Measurements from ENCODE around the gene CD40LG.

GRCh38 chrX:136619899-136620505, 28.0 kb upstream of the CD40LG start:
- TF ChIP-seq POLR2A (IDR thresholded peaks at IDR 0.05; ENCODE audit: low read length) (no peak), GATA1 (IDR thresholded peaks at IDR 0.05; ENCODE audit: low read depth, low read length) (no peak)
